Measurements from ENCODE around the gene RNU6-9.
A peak's percentile ranks its signal among the peaks of the same experiment; 100 is the strongest.

Gene RNU6-9

DNA sequence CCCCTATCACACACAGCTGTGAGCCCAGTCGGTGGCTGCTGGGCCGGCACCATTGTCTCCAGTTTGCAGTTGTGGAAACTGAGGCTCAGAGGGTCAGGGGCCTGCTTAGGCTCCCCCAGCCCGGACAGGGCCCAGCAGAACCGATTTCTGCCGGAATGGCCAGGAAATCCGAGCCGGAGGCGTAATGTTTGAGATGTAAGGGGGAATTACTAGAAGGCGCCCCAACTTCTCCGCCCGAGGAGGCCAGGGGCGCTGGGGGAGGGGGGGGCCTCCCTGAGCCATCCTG, 24.8 kb downstream of the RNU6-9 start:
- no peak for DNase-seq (ENCODE audit: low read depth in 2 of 2)

DNA sequence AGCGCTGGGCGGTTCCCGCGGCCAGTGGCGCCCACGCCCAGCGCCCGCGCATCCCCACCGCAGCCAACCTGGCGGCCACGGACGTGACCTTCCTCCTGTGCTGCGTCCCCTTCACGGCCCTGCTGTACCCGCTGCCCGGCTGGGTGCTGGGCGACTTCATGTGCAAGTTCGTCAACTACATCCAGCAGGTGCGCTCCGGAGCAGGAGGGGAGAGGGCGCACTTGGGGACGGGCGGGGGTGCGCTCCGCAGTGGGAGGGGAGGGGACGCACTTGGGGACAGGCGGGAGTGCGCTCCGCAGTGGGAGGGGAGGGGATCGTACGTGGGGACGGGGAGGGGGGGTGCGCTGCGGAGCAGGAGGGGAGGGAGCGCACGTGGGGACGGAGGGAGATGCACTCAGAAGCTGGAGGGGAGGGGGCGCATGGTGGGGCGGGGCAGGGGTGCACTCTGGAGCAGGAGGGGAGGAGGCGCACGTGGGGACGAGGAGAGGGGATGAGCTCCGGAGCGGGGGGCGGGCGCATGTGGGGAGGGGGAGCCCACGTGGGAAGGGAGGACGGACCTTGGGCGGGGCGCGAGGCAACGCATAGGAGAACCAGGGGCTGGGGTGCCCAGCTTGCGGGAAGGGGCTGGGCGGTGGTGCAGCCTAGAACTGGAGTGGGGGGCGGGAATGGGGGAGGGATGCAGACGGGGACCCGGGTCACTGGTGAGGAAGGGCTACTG, 25.4 kb downstream of the RNU6-9 start:
- no peak for DNase-seq (ENCODE audit: low read depth in 2 of 2)

DNA sequence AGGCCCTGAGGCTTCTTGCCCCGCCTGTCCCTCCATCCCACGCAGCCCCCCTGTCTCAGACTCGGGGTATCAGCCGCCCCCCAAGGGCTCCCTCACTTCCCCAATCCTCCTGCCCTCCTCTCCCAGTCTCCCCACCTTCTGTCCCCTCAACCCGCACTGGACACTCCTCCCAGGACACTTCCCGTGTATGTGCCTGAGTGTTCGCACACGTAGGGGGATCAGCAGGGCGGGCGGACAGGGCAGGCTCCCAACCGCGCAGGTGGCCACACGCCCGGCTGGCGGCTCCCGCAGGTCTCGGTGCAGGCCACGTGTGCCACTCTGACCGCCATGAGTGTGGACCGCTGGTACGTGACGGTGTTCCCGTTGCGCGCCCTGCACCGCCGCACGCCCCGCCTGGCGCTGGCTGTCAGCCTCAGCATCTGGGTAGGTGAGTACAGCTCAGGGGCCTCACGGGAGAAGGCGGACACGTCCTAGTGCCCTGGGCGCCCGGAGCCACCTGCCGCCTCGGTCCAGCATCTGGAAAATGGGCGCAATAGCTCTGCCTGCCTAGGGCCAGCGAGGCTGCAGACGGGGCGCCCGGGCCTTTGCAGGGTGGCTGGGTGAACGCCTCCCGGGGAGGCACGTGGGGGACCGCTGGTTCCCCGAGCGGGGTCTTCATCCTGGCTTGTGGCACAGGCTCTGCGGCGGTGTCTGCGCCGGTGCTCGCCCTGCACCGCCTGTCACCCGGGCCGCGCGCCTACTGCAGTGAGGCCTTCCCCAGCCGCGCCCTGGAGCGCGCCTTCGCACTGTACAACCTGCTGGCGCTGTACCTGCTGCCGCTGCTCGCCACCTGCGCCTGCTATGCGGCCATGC, 26.1 kb downstream of the RNU6-9 start:
- no peak for DNase-seq (ENCODE audit: low read depth in 2 of 2)

DNA sequence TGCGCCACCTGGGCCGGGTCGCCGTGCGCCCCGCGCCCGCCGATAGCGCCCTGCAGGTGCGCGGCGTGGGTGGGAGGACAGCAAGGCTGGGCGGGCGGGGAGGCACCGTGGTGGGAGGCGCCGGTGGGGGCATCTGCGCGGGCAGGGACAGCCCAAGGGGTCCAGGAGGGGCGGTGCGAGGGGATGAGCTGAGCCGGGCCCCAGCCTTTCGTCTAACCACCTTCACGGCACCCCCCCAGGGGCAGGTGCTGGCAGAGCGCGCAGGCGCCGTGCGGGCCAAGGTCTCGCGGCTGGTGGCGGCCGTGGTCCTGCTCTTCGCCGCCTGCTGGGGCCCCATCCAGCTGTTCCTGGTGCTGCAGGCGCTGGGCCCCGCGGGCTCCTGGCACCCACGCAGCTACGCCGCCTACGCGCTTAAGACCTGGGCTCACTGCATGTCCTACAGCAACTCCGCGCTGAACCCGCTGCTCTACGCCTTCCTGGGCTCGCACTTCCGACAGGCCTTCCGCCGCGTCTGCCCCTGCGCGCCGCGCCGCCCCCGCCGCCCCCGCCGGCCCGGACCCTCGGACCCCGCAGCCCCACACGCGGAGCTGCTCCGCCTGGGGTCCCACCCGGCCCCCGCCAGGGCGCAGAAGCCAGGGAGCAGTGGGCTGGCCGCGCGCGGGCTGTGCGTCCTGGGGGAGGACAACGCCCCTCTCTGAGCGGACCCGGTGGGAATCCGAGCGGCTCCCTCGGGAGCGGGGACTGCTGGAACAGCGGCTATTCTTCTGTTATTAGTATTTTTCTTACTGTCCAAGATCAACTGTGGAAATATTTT, 27.0 kb downstream of the RNU6-9 start:
- DNase-seq (ENCODE audit: low read depth in 2 of 2) = peak in 1 of 2 donors; percentile 34

DNA sequence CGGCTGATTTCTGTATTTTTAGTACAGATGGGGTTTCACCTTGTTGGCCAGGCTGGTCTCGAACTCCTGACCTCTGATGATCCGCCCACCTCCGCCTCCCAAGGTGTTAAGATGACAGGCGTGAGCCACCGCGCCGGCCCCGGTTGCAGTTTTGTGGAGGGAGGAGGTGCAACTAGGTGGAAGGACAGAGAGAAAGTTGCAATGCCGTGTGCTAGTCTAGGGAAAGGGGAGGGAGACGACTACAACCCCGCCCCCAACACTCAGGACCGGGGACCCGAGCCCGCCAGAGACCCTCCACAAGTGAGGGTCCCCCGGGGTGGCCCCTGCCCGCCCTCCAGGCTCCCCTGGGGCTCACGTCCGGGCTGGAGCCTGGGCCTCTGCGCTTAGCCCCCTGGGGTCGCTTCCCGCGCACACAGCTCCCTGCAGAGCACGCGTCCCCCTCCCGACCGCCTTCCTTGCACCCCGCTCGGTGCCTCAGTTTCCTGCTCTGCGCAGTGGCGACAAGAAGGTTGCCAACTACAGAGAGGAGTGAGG, 31.3 kb downstream of the RNU6-9 start:
- no peak for DNase-seq (ENCODE audit: low read depth in 2 of 2)

DNA sequence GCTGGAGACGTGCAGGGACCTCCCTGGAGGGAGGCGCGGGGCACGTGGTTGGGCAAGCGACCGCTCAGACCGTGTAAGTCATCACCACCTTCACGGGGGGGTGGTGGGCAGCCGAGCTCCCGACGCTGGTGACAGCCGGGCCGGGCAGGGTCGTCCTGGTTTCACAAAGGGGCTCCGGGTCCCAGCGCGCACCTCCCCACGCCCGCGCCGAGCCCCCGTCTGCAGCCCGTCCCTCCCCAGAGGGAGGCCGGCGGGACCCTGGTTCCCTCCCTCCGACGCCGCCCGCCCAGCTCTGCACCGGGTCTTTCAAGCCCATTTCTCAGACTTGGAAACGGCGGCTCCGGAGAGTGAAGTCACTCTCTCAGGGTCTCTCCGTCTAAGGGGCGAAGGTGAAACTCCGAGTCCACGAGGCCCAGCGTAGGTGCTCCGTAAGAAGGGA, 31.8 kb downstream of the RNU6-9 start:
- DNase-seq (ENCODE audit: low read depth in 2 of 2) = peak in 1 of 2 donors; percentile 36

DNA sequence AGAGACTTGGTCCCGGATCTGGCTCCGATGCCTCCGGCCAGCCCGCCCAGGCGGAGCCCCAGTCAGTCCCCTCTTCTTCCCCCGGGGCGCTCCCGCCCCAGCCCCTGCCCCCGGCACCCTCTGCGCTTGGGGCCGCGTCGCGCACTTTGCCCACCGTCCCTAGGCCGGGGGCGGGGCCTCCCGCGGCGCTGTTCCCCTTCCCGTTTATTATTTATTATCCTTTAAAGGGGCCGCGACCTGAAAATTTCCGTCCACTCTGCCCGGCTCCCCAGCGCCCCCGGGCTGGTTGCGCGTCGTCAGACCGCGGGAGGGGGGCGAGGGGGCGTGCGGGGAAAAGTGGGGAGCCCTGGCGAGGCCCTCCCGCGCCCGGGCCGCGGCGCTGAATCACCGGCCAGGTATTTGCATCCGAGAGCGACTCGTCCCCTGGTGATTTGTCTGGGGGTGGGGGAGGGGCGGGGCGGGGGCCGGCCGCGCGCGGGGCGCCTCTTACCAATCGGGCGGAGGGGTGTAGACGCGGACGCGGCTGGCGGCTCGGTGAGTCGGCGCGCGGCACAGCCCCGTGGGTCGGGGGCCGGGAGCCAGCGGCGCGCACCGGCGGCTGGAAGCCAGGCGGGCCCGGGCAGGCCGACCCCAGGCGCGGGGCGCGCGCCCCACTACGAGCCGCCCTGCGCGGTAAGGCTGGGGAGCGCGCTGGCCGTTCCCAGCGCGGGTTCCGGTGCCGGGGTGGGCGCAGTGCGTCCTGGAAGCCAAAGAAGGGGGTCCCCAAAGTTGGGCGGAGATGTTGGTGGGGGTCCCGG, 32.4 kb downstream of the RNU6-9 start, which contains the start of gene ARID3A:
ARID3A (plus strand) TSS at position 510 of the 797 bp plus-strand sequence. CDS start 3,494 bp downstream, outside the sequence.
- DNase-seq (ENCODE audit: low read depth in 2 of 2) = peak; percentile 47 to 55

DNA sequence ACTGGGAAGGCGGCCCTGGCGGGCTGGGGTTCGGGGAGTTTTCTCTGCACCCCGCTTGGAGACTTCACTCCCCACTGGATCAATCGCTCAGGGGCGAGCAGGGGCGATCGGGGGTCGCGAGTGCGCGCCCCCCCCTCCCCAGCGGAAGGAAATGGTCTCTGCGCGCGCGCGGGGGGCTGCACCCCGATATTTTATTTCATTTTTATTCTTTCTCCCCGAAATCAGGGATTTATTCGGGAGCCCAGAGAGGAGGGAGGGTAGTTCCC, 33.0 kb downstream of the RNU6-9 start:
- DNase-seq (ENCODE audit: low read depth in 2 of 2) = no peak

DNA sequence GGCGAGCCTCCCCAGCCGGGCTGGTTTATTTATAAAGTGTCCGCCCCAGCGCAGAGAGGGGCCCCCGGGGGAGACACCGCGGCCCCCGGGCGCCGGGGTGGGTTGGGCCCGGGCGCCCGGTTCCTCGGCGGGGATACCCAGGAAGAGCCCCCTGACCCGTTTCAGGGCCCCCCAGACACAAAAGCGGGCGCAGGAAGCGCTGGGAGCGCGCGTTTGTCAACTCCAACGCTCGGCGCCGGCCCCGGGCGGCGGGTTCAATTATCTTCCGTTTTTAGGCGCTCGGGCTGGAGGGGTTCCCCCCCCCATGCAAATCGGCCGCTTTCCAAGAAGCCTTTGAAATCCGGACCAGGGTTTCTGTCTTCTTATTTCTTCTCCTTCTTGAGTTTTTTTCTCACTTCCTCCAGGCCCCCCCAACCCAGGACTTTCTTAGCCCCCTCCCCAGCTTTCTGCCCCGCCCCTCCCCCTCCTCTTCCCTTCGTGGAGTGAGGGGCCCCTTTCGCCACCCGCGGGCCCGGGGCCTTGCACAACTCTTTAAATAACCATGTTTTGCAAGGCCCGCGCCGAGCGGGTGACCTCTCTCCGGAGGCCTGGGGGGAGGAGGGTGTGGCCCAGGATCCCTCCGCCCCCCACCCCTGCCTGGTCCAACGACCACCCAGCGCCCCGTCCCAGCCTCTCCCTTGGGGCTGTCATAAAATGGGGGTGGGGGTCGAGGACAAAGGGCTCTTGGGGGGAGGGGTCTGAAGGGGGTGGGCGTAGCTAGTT, 33.5 kb downstream of the RNU6-9 start:
- no peak for DNase-seq (ENCODE audit: low read depth in 2 of 2)

DNA sequence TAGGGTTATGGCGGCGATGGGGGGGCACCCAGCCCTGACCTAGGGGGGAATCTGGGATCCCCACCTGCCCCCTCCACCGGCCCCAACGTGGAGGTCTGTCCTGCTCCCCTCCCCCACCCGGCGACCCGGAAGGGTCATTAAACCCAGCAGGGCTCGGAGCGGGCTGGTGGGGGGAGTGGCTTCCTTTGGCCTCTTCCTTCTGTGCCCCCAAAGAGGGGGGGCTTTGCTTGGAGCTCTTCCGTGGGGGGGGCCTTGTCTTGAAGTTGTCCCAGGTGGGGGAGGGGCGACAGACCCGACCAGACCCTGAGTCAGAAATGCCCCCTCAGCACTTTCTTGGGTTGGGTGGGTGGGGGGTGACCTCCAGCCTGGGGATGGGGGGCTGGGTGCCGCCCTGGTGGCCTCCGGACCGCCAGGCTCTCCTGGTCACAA, 34.1 kb downstream of the RNU6-9 start:
- DNase-seq (ENCODE audit: low read depth in 2 of 2) = no peak

DNA sequence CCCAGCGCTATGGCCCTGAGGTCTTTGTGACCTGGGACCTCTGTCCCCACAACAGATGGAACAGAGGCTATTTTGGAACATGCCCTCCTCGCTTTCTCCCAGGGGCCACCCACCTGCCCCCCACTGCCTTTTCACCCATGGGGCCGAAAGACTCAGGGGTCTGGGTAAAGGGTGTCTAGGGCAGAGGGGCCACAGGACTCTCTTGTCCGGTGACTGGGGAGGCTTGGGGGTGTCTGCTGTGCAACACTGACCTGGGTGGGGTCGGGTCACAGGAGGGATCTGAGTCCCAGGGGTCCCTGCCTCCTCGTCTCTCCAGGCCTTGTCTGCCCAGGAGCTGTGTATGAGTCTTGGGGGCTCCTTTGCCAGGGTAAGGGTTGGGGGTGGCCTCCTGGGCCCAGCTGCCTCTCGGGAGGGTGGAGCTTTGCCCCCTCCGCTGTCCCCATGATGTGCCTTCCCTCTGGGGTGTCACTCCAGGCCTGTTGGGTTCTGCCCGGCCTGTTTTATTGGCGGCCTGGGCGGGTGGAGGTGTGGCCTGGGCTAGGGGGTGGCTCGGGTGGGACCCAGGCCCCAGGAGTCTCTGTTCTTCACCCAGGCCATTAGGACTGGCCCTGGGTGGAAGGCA, 34.6 kb downstream of the RNU6-9 start:
- DNase-seq (ENCODE audit: low read depth in 2 of 2) = no peak

DNA sequence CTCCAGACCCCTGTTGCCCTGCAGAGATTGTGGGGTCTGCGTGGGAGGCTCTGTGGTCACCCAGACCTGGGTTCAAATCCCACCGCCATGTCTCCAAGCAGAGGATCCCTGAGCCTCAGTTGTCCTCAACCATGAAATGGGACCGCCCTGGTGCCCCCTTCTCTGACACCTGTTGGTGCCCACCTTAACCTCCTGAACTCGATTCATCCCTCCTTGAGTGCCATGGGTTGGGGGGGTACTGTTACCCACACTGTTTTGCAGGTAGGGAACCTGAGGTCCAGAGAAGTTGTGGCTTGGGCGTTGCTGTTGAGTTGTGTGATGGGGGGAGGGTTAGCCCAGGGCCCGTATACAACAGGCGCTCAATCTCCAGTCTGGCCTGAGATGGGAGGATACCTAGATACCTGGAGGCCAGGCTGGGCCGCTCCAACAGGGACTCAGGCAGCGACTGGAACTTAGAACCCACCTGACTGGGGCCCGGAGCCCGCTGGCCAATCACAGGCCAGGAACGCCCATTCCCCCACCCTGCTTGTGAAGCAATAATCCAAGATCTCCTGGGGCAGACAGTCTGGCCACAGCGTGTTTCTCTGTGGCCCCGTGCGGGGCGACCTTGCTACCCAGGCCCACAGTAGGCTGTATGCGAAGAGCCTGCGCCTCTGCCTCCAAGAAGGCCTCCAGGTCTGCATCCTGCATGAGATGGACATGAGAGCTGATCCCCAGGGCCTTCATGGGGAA, 35.4 kb downstream of the RNU6-9 start:
- no peak for DNase-seq (ENCODE audit: low read depth in 2 of 2)

DNA sequence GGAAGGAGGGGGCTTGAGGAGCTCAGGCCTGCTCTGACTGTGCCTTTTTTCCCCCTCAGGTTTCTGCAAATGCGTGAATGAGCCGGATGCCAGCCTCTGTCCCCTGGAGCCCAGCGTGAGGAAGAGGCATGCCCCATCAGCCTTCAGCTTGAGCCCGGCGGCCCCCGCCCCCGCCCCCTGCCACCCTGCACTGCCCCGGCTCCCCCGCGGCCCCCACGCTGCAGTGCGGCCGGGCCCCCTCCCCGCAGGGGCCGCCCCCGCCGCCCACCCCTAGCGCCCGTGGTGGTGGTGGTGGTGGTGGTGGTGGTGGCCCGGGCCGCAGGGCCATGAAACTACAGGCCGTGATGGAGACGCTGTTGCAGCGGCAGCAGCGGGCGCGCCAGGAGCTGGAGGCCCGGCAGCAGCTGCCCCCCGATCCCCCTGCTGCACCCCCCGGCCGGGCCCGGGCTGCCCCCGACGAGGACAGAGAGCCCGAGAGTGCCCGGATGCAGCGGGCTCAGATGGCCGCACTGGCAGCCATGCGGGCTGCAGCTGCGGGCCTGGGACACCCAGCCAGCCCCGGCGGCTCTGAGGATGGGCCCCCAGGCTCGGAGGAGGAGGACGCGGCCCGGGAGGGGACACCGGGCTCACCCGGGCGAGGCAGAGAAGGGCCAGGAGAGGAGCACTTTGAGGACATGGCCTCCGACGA, 36.1 kb downstream of the RNU6-9 start:
- DNase-seq (ENCODE audit: low read depth in 2 of 2) = no peak

DNA sequence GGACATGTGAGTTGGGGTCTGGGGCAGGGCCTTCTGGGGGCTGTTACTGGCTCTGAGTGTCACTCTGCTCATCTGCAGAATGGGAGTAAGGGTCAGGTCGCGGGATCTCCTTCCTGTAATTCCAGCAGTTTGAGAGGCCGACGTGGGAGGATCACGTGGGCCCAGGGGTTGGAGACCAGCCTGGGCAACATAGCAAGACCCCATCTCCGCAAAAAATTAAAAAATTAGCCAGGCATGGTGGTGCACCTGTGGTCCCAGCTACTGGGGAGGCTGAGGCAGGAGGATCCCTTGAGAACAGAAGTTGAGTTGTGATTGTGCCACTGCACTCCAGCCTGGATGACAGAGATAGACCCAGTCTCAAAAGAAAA, 36.6 kb downstream of the RNU6-9 start:
- no peak for DNase-seq (ENCODE audit: low read depth in 2 of 2)

DNA sequence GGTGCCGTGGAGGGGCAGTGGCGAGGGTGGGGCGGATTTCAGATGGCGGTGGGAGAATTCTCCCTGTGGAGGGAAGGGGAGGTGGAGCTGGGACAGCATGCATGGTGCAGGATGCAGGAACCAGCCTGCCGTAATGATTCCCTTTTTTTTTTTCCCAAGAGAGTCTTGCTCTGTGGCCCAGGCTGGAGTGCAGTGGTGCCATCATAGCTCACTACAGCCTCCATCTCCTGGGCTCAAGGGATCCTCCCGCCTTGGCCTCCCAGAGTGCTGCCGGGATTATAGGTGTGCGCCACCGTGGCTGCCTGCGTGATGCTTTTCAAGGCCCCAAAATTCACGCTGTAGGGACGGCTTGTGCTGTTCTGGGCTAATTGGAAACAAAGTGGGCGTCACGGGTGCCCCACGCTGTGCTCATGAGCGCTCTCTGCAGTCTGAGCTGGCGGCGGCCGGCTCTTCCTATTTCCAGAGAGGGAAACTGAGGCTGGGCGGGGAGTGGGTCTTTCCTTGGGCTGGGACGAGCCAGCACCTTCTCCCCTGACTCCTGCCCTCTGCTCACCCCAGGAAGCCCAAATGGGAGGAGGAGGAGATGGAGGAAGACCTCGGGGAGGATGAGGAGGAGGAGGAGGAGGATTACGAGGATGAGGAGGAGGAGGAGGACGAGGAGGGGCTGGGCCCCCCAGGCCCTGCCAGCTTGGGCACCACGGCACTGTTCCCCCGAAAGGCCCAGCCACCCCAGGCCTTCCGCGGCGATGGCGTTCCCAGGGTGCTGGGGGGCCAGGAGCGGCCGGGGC, 38.8 kb downstream of the RNU6-9 start:
- no peak for DNase-seq (ENCODE audit: low read depth in 2 of 2)

DNA sequence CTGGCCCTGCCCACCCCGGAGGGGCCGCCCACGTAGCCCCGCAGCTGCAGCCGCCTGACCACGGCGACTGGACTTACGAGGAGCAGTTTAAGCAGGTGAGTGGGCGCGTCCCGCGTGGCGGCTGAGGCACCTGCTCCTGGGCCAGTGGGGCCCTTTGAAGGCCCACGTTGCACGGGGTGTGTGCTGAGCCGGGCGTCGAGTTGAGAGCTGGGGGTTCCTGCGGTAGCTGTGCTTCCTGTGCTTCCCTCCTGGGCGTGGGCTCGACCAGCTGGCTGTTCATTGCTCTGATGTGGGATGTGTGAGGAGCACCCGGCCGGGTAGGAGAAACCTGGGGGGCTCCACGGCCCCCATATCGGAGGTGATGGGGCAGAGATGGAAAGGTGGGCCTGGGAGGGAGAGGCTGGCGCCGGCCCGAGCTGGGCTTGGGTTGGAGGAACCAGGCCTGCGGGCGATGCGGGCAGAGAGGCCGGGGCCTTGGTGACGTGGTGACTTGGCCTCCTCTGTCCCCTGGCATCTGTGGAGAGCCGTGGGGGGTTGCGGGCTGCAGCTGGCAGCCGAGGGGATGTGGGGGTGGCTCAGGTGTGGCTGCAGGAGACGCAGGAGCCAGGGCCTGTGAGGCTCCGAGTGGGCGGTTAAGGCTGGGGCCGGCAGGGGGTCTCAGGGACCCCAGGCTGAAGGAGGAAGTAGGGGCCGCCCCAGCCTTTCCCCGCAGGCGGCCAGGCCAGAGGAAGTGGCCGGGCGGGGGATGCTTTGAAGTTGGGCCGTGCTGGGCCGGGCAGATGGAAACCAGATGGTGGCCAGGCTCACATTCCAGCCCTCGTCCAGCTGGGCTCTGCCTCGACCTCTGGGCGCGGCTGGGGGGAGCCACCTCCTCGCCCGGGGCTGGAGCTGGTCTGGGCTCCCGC, 39.6 kb downstream of the RNU6-9 start:
- no peak for DNase-seq (ENCODE audit: low read depth in 2 of 2)

DNA sequence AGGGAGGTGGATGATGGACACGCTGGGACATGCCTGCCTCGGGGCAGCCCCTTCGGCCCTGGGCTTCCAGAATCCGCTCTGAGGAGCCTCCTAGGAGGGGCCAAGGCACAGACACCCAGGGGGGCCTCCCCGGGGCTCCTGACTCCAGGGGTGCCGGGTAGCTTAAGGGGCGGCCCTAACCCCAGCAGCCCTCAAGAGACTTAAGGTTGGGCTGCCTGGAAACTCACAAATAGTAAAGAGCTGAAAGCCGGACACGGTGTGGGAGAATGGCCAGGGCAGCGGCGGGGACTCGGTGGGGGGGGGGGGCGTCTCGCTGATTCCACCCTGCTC, 40.2 kb downstream of the RNU6-9 start:
- no peak for DNase-seq (ENCODE audit: low read depth in 2 of 2)
